NCI-H2107 treated with DMSO at 0.1 percent for 48 hours (cell line): ENCODE results near the gene SEC14L1.
"Not testable (repeated sequence)": the region's sequence is repeated elsewhere in the genome, so short reads cannot be mapped to it uniquely, and the experiment has no call there.

Source experiments
- DNase-seq: peaks from one replicate; lab custom pipeline; 2025; ENCODE audit not compliant: unreplicated experiment; lab: John Stamatoyannopoulos, UW

SEC14L1 gene

DNA sequence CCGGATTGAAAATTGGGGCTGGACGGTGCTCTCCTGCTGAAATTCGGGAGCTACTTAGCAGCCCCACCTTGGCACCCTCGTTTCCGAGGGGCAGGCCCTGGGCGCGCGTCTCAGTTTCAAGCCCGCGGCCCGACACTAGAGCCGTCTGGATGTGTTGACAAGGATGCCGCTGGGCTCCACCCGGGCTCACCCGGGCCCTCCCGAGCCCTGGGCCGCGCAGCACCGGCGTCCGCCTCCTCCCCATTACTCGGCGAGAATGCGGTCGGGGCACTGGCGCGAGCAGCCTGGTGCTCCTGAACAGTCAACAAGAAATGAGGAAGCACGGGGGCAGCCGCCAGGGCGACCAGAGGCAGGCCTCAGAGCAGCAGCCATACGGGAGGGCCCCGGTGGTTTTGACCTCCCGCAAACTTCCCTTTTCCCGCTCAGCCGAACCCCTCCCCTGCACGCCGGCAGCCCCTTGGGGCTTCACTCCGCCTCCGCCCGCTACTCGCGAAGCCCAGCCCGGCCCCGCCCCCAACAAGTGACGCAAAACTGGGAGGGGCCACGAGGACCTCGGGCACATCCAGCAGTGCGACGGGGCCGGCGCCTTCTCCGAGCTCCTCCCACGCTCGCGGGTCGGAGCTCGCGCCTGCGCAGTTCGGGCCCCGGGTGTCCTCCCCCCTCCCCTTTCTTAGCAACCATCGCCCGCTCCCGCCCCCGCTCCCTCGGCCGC lies 447 bp upstream of the SEC14L1 start:
- DNase-seq = peak; percentile 85

DNA sequence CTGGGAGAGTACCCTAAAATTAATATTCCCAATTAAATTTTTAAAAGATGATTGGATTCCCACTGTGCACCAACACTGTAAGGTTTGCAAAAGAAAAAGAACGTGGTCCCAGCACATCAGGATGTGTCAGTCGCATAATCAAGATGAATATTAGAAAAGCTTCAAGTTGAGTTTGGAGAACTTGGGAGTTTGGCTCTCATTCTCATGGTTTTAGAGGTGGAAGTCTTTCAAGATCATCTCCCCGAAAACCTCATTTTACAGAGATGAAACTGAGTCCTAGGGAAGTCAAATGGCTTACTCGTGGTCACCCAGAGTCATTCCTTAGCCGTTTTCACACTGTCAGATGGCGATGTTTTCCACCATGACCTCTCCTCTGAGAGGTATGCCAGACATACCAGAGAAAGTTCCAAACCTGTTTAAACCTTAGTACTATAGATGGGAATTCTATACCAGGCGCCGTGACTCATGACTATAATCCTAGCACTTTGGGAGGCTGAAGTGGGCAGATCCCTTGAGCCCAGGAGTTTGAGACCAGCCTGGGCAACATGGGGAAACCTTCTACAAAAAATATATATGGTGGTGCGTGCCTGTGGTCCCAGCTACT lies 1.2 kb downstream of the SEC14L1 start:
- DNase-seq = no peak

DNA sequence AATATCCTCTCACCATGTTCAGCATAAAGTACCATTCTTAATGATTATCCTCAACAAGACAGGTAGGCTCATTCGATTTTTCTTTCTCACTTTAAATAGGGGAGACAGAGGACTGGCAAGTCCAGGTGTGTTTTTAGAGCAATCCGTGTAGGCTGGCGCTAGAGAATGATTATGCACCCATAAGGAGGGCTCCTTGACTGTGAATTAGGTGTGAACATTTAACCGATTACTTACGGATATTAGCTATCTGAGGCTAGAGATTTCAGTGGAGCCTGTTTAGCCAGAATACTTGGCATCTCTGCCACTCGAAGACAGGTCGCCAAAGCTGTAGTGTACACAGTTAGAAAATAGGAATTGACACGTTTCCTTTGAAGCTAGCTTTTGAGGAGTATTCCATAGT lies 1.9 kb downstream of the SEC14L1 start:
- DNase-seq = peak; percentile 27

DNA sequence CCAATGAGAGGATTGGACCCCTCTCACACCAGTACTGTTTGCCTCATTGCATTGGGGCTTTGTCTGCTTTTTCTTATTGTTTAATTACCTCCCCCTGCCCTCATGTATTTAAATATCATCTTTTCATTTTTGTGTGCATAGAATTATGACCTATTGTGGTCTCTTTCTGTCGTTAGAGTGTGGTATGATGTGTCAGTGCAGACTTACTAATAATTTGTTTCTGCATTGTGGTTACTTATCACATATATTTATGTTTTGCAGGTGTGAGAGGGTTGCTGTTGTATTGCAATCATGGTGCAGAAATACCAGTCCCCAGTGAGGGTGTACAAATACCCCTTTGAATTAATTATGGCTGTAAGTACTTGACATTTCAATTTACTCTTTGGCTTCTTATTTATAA lies 2.5 kb downstream of the SEC14L1 start:
- peak; percentile 44 for DNase-seq

DNA sequence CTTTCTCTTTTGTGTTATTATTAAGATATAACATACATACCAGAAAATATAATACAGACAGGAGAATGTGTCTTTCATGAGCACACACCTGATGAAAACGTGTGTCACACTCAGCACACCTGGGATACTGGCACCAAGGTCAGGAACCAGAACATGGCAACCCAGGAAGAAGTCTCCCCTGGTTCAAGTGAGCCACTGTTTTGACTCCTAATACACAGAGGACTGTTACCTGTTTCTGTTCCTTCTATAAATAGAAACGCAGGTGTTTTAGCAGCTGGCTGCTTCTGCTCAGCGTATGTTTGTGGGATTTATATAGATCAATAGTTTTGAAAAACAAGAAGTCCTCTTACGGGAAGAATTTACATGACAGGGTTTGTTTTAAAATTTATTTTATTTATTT lies 3.5 kb downstream of the SEC14L1 start:
- DNase-seq = peak; percentile 79

DNA sequence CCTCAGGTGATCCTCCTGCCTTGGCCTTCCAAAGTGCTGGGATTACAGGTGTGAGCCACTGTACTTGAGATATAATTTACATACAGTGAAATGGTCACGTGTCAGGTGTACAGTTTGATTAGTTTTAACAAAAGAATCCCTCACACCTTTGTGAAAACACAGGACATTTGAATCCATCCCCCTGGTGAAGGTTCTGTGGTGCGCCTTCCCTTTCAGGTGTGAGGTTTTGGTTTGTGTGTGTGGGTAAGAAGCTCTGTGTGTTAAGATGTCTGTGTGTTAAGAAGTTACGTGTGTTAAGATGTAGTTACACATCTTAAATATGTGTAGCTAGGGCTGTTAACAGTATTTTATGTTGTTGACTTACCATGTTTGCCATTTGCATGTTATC lies 4.4 kb downstream of the SEC14L1 start:
- DNase-seq = peak; percentile 31

DNA sequence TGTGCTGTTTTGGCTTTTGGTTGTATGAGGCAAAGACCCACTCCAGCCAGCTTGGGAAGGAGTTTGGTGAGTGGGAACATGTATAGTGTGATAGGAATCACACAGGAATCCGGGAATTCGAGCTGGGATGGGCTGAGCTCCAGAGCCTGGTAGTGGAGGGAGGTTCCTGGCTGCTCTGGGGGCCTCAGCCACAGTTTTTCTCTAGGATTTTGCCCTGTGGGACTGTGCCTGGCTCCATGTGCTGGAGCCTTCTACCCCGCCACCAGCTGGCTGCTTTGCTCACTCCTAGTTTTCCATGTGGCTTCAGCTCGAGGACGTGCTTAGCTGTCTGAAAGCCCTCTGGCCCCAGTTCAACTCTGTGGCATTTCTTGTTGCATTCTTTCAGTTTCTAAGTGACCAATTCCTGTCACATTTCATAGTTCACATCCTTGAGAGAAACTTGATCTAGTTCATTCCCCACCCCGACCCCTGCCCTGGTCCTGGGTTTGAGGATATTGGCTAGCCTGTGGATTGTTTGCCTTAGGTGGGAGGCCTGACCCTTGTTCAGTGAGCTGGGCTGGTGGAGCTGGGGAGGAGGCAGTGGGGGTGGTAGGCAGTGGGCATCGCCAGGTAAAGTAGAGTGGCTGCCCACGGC lies 5.0 kb downstream of the SEC14L1 start:
- peak; percentile 63 for DNase-seq

DNA sequence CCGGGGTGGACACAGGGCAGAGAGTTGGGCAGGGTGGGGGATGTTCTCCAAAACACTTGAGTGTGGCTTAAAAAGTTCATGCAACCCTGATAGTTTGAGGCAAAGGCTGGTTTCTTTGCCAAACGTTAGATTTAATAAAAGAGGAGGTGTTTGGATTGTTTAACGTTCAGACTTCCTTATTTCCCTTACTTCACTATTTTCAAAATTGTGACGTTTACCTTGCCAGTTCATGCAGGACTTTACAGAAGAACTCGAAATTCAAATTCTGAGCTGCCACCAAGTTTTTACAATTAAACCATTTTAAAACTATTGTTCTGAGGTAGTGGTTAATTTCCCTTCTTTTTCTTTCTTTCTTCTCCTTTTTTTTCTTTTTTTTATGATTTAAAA lies 5.5 kb downstream of the SEC14L1 start:
- DNase-seq = no peak

DNA sequence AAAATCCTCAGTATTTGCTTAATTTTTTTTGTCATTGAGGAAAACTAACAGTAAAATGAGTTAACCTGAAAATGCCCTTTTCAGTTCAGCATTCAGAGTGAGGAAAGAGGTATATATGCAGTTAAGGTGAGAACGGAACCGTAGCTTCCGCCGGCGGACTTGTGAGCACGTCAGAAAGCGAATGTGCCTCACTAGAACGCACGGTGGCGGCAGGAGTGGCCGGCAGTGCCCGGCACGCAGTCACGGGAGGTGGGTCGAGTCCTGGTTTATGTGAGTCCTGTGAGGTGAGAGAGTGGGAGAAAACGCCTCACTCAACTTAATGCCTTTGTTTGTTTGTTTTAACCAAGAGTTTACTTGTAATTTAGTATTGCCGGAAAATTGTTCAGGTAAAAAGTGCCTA lies 6.1 kb downstream of the SEC14L1 start:
- no peak for DNase-seq

DNA sequence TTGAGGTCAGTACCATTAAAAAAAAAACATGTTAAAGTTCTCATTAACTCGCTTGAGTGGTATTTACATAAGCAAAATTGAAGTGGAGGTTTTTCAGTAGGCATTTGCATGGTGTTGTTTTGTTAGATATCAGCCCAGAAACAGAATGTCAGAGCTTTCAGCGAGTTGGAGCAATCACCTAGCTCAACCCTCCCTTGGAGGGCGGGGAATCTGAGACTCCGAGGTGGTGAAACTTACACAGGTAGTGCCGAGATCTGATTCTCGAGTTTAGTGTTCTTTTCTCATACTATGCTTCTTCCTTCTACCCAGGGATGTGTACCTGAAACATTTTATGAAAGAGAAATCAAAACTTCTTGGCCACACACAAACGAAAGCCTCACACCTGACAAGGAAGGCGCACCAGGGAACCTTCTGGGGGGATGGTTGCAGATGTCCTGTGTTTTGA lies 6.6 kb downstream of the SEC14L1 start:
- DNase-seq = no peak

DNA sequence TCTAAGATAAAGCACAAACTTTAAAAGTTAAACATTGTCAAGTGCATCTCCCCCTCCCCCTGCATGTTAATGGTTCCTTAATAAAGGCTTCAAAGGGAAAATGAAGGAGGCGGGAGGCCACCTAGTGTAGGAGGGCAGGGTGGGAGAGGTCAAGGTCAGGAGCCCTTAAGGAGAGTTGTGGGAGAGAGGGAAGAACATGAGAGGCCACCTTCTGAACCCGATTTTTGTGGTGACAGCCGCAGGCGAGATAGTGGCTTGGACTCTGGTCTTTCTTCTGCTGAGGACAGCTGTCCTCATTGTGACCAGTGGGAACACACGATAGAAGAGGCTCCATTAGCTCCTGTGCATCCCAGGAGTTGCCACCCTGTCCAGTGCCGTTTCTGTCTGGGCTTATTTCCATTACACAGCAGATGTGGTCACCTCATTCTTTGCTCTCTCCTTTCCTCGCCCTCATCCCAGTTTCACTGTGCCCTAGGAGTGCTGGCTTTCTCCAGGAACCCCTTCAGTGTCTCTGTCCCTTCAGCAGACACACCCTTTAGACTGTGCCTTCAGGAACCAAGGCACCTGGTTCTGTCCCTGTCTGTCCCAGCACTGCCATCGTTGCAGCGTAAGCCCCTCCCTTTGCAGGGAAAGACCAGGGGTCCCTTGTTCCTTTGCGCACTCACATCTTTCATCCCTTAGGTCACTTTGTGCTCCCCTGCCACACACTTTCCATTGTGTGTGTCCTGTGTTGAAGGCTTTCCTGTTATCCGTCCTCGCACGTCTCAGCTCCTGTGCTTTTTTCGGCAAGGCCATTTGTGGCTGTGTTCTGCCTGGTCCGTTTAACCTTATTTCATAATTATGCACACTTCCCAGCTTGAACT lies 7.5 kb downstream of the SEC14L1 start:
- no peak for DNase-seq

DNA sequence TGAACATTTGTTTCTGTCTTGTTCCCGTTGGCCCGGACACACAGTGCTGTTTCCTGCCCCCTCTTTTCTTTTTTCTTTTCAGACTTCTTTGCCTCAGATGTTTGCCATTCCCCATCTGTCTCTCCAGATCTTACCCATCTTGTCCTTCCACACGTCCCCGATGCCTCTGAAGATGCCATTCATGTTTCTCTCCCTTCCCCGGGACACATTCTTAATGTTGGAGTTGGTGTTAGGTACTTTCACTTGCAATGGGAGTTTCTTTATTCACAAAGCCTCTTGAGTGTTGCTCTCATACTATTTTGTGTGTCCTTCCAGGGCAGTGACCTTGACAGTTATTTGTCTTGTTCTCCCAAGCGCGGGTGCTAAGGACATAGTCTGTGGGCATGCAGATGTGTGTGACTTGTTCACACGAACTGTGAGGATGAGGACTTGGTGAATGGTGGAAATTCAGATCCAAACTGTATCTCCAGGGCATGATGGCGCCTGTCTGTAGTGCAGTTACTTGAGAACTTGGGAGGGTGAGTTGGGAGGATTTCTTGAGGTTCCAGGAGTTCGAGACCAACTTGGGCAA lies 8.3 kb downstream of the SEC14L1 start:
- DNase-seq = no peak

DNA sequence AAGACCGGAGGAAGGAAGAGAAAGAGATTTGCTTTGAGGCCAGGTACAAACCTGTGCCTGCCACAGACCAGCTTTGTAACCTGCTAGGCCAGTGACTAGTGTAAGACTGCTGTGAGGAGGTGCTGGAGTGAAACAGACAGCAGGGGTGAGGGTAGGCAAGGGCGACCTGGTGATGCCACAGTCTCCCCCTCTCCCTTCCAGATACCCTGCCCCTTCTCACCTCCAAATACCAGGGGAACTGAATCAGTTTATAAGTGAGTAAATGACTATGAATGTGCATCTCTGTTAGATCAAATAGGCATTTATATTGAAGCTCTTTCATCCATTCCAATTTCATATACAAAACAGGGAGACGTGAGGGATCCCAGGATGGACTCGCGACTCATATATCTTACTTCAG lies 9.4 kb downstream of the SEC14L1 start:
- DNase-seq = no peak

DNA sequence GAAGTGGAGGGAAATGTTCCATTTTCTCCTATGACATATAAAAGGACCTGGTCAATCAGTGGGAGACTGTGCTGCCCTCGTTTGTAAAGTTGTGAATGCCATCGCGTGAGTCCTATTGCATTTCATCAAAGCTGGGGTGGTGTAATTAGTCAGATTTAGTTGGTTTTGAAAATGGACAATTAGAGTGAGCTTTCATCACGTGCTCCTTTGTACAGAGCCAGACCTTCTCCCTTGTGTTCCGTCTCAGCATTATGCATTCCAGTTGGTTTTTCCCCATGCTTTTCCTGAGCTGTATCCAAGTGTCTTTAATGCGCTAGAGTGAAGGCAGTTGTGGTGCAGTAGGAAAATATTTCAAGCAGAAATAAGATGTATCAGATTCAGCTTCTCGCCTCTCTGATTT lies 10.4 kb downstream of the SEC14L1 start:
- no peak for DNase-seq

DNA sequence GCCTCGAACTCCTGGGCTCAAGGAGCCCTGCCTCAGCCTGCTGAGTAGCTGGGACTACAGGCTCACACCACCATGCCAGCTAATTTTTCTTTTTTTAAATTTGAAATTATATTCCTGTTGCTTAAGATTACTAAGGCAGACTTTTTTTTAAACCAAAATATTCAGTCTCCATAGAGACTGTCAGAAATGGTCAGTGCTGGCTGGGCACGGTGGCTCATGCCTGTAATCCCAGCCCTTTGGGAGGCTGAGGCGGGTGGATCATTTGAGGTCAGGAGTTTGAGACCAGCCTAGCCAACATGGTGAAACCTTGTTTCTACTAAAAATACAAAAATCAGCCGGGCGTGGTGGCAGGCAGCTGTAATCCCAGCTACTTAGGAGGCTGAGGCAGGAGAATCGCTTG lies 11.3 kb downstream of the SEC14L1 start:
- DNase-seq = not testable (repeated sequence)

DNA sequence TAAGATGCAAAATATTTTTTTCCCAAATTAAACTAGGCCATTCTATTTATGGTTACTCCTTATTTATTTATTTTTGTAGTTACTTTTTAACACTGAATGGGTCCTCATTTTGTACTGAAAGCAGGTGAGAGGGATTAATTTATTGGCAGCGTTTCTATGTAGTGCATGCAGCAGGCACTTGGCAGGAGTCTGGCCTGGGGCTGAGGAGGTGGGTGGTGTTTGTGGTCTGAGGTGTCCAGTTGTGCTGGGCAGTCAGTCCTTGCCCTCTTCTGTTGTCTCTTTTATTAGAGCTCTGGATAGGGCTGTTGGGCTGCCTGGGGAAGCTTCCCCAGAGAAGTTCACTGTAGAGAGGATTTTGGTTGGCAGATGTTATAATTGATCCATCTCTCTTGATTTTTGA lies 12.7 kb downstream of the SEC14L1 start:
- DNase-seq = no peak

DNA sequence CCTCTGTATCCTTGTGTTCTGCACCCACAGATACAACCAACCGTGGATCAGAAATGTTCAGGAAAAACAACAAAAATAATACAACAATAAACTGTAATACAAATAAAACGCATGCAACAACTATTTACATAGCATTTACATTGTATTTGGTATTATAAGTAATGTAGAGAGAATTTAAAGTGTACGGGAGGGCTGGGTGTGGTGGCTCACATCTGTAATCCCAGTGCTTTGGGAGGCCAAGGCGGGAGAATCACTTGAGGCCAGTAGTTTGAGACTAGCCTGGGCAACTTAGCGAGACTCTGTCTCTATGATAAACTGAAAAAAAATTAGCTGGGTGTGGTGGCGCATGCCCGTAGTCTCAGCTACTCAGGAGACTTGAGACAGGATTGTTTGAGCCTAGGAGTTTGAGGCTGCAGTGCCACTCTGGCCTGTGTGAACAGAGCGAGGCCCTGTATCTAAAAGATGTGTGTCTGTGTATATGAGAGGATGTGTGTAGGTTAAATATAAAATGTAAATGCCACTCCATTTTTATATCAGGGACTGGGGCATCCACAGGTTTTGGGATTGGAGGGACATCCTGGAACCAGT lies 13.3 kb downstream of the SEC14L1 start:
- DNase-seq = no peak

DNA sequence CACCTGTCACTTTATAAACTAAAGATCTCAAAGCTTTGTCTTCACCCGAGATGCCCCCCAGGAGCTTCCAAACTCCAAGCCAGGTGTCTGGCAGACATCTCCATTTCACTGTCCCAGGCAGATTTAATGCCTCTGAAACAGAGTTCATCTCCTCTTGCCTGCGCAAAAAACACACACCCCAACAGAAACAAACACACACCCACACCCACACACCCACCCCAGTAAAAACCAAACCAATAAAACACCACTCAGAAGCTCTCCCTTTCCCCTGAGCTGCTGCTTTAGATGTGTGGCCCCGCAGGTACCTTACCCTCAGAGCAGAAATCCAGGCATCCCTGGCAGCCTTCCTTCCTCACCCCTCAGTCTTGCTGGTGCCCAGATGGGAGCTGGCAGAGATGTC lies 14.4 kb downstream of the SEC14L1 start:
- DNase-seq = no peak

DNA sequence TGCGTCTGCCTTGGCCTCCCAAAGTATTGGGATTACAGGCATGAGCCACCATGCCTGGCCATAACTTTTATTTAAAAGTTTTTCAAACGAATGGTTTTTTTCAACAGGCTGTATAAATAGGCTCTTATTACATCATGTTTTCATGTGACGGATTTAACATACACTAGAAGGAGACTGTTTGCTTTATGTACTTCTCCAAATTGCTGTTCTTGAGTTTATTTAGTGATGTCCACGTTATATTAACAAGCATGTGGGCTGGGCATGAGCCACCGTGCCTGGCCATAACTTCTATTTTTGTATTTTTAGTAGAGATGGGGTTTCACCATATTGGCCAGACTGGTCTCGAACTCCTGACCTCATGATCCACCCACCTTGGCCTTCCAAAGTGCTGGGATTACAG lies 17.0 kb downstream of the SEC14L1 start:
- DNase-seq = not testable (repeated sequence)

DNA sequence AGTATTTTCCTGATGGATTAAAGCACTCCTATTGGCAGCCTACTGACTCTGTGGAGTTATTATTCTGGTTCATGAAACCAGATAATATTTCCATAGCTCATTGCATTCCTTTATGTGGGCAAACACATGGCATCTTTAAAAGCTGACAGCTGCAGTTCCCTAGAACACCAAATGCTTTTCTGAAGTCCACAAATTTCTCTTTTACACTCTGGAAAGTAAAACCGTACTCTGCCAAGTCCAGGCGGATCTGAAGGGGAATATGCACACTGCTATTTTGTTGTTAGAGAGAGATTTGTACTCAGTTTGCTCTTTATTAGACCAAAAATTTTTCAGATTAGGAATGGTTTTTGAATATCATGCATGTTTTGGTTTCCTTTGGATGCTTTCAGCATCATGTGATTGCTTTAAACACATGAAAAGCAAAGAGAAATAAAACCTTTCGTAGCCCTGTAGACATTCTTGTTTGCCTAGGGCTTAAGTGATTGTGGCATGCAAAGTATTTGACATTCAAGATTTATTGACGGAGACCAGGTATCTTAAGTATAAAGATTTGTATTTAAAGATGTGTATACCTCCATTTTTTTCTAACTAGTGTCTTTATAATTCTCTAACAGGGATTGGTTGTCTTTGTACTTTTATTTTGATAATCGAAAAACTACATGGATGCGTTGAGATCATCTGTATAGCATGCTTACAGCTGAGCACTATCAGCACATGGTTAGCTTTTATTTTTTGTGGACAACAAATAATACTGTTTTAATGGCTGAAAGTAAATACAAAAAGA lies 19.5 kb downstream of the SEC14L1 start:
- no peak for DNase-seq
